Sigmoid colon (tissue), 4 donors: ENCODE data around the gene POLR2M.

Experiments
- CTCF ChIP-seq, 4 experiments: fragments of 450-650 bp in 3 of 4; fragments of 200-600 bp in 1 of 4; IDR thresholded peaks; one replicate each; pipeline ENCODE4 v1.5.1; 2016 to 2019; ENCODE audit warnings: antibody characterized with exemption in 4 of 4, mild to moderate bottlenecking in 3 of 4, moderate library complexity in 2 of 4
- EP300 ChIP-seq, 4 donors: sonication (generic); formaldehyde crosslinking; IDR thresholded peaks; one replicate each; pipeline ENCODE4 v1.6.1; 2017; ENCODE audit warnings: antibody characterized with exemption in 4 of 4
- POLR2A ChIP-seq, 2 donors: fragments of 450-650 bp; IDR thresholded peaks; one replicate each; pipeline ENCODE4 v1.6.1; 2016; ENCODE audit warnings: antibody characterized with exemption in 2 of 2, mild to moderate bottlenecking in 2 of 2, moderate library complexity in 2 of 2
- POLR2AphosphoS5 ChIP-seq, 4 donors: sonication (generic); formaldehyde crosslinking; IDR thresholded peaks; one replicate each; pipeline ENCODE4 v1.6.1; 2017; ENCODE audit warnings: antibody characterized with exemption in 4 of 4

- TF ChIP-seq CTCF (IDR thresholded peaks at IDR 0.05) = no peak
- TF ChIP-seq POLR2A (IDR thresholded peaks at IDR 0.05) = no peak
- no peak for TF ChIP-seq POLR2AphosphoS5 (IDR thresholded peaks at IDR 0.05)
- TF ChIP-seq EP300 (IDR thresholded peaks at IDR 0.05) = no peak
Measured at GRCh38 chr15:57671636-57672035, 34.9 kb upstream of the POLR2M start.
